Thymus (tissue), 11 donors: Measurements from ENCODE around the gene HOXB9. TPM values are rescaled to one million over a fixed set of nuclear protein-coding genes. Genes with fewer than 3 reads are reported as not detected.

Source experiments
- DNase-seq, 9 donors: peaks; one replicate each; pipeline ENCODE4 v3.0.0-alpha.2; 2013; ENCODE audit warnings: low spot score in 9 of 9, low read depth in 6 of 9, missing footprints in 1 of 9
- H3K27ac ChIP-seq, 2 donors: one replicate each; pipeline ENCODE4 v1.5.1; 2013; ENCODE audit warnings: control low read depth in 1 of 2, low read depth in 1 of 2, low read length in 1 of 2, mild to moderate bottlenecking in 1 of 2, moderate library complexity in 1 of 2
- H3K27me3 ChIP-seq, 2 donors: one replicate each; pipeline ENCODE4 v1.5.1; 2013; ENCODE audit warnings: low read length in 1 of 2; ENCODE audit not compliant: control insufficient read depth in 2 of 2, insufficient read depth in 1 of 2
- H3K36me3 ChIP-seq, 2 donors: one replicate each; pipeline ENCODE4 v1.5.1; 2013; ENCODE audit warnings: low read length in 1 of 2, mild to moderate bottlenecking in 1 of 2, moderate library complexity in 1 of 2; ENCODE audit not compliant: control insufficient read depth in 2 of 2, insufficient read depth in 2 of 2
- H3K4me1 ChIP-seq, 2 donors: one replicate each; pipeline ENCODE4 v1.5.1; 2013; ENCODE audit warnings: low read length in 2 of 2; ENCODE audit not compliant: control insufficient read depth in 2 of 2, insufficient read depth in 2 of 2
- H3K4me3 ChIP-seq, 2 donors: one replicate each; pipeline ENCODE4 v1.5.1; 2013; ENCODE audit warnings: low read length in 2 of 2, control low read depth in 1 of 2, mild to moderate bottlenecking in 1 of 2
- H3K9me3 ChIP-seq, 2 donors: one replicate each; pipeline ENCODE4 v1.5.1; 2013; ENCODE audit warnings: low read length in 1 of 2, mild to moderate bottlenecking in 1 of 2; ENCODE audit not compliant: control insufficient read depth in 2 of 2, insufficient read depth in 1 of 2
- WGBS: extraction: QIAGEN DNeasy Blood & Tissue Kit; methylation state at CpG from one replicate; pipeline ENCODE4 v1.1.7; 2013; 5-methylcytosine and 5-hydroxymethylcytosine counted together
- polyA plus RNA-seq: library from polyadenylated mRNA; stranded (reverse); fragments of 200-250 nt; gene quantifications from one replicate; pipeline ENCODE4 v1.2.3, GENCODE V29; 2013
- total RNA-seq: library from RNA; stranded (reverse); fragments of 120-200 nt; gene quantifications from one replicate; pipeline ENCODE4 v1.2.4, GENCODE V29; 2013
- donor health status: healthy.

Gene HOXB9
- total and polyA plus RNA-seq, 2 donors: 0.05 to 0.27 TPM

DNA sequence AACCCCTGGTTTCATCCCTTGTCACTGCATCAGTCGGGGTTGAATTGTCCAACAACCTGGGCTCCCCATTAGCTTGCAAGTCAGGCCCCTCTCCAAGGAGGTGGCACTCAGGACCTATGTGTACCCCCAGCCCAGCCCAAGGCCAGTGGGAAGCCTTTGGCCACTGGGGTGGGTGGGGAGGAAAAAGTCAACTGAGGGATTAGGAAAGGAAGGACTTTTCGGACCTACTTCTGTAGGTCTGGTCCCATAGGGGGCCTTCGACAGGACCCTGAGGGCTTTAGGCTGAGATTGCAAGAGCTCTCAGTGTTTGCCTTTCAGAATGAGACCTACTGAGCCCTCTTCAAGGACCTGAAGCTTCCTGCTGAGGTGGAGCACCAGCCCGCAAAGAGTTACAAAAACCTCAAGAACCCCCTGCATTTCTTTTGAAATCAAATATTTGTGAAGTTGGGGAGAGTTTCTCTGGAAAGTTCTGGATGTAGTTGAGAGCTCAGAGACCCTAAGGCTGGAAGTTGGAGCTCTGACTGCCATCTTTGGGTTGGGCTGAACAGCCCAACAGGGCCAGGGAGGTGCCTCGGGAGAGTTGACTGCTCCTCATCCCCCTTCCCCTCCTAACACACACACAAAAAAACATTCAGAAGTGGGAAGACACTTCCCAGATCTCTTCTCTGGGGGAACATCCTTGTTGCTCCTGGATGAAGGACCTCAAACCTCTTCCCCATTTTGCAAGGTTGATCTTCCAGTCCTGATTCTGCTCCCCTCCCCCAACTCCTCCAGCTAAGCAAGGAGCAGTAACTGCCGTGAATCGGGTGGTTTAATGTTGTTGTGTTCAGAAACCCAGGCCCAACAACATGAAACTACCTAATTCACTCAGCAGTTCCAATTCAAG lies 5.8 kb upstream of the HOXB9 start:
- 84% methylated on average over 7 of the region's 7 CpGs for WGBS
- peaks cover 78 to 100% of the 10 kb centered on the region in 2 donors for H3K27me3 ChIP-seq

DNA sequence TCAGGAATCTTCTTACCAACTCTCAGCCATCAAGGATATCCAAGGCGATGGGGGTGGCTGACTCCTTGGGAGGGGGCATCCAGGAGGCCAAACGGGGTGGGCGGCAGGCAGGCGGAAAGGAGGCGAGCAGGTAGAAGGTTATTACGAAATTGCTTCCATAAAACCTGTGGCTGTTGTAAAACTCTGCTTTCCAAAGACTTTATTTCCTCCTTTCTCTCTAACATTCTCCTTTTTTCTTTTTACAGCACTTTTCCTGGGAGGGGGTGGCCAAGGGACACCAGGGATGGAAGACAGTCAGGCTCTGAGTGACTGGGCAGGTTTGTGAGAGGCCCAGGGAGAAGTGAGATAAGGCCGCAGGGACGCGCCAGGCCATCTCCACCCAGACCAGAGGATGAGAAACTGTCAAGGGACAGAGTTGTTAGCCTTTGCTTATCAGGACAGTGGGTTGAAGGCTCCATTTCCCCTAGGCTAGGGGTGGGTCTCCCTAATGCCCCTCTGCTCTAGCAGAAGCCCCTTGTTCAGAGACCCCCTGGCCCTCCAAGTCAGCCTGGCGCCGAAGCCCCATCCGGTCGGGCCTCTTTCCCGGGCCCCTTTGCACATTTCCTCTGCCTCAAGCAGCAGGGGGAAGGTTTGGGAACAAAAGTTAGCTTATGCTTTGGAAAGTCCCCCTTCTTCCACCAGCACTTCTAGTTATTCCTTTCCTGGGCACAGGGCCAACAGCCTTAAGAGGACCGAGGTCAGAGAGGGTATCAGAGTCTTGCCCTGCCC lies 5.0 kb upstream of the HOXB9 start:
- no peak for DNase-seq
- WGBS: 82% methylated on average over 15 of the region's 15 CpGs
- Histone ChIP-seq H3K4me3 (no peak overlapping the region), H3K36me3 (no peaks in the 10 kb centered on the region), H3K4me1 (peaks cover 0 to 4% of the 10 kb centered on the region in 2 donors), H3K27ac (no peak overlapping the region), H3K27me3 (peaks cover 78 to 100% of the 10 kb centered on the region in 2 donors), H3K9me3 (peaks cover 0 to 11% of the 10 kb centered on the region in 2 donors)

More for the DNA sequence above, 5.8 kb upstream of the HOXB9 start:
- Histone ChIP-seq H3K27ac (no peak overlapping the region), H3K36me3 (no peaks in the 10 kb centered on the region), H3K9me3 (peaks cover 0 to 7% of the 10 kb centered on the region in 2 donors), H3K4me1 (peaks cover 0 to 8% of the 10 kb centered on the region in 2 donors), H3K4me3 (no peak overlapping the region)
- DNase-seq: no peak

DNA sequence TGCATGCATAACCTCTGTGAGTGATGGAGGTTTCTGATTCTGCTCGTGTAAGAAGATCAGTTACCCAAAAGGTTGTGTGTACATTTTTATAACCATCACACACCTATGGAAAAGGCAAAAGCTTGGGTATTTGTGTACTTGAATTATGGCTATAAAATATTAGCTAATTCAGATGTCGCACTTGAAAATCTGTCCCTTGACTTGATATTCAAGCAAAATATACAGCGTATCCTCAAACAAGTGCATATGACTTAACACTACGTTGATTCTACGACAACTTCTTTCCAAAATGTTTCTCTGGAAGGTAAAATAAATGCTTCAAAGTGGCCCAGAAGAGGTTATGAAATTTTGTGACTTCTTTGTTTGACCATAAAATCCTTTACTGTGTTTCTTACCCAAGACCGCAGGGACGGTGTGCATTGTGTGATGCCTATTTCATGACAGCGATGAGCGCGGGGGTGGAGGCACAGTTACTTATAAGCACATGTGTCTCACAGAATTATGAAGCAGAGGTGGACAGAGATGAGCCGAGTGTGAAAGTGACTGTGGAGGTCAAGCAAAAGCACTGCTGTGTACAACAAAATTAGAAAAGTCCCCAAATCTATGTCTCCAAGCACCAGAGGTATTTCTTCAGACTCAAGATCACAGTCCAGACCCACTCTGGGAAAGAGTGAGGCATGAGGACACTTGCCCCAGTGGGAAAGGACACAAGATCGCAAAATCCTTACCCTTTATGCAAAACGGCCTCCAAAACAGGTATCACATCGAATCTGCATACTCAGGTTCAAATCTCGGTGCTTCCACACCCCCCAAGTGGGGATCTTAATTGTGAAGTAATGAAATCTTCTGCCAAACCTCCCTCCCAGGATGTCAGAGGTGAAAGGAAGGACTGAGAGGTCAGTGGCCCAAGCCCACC lies 4.1 kb upstream of the HOXB9 start:
- Histone ChIP-seq H3K4me3 (no peak overlapping the region), H3K9me3 (peaks cover 0 to 11% of the 10 kb centered on the region in 2 donors), H3K4me1 (peaks cover 0 to 7% of the 10 kb centered on the region in 2 donors), H3K36me3 (no peaks in the 10 kb centered on the region), H3K27ac (no peak overlapping the region), H3K27me3 (peaks cover 78 to 100% of the 10 kb centered on the region in 2 donors)
- 90% methylated on average over 15 of the region's 15 CpGs for WGBS
- DNase-seq: no peak

DNA sequence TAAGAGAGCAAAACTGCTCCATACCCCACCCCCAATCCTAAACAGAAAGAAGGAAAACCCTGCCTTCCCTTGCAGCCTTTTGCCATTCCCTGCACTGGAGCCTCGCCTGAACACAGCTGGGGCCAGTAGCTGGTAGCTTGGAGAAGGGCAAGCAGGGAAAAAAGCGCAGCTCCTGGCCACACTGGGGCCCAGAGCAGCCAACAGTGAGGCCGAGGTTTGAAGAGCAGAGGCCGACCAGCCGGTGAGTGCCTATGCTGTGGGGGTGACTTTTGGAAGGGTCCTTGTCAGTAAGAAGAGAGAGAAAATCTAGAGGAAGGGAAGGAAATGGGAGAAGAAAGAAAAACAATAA lies 3.2 kb upstream of the HOXB9 start:
- no peaks in the 10 kb centered on the region for H3K36me3 ChIP-seq
- DNase-seq: no peak
- 79% methylated on average over 5 of the region's 5 CpGs for WGBS
- no peak overlapping the region for H3K4me3 ChIP-seq
- no peak overlapping the region for H3K27ac ChIP-seq
- peaks cover 79 to 100% of the 10 kb centered on the region in 2 donors for H3K27me3 ChIP-seq
- H3K9me3 ChIP-seq: peaks cover 0 to 16% of the 10 kb centered on the region in 2 donors
- H3K4me1 ChIP-seq: peaks cover 0 to 14% of the 10 kb centered on the region in 2 donors

DNA sequence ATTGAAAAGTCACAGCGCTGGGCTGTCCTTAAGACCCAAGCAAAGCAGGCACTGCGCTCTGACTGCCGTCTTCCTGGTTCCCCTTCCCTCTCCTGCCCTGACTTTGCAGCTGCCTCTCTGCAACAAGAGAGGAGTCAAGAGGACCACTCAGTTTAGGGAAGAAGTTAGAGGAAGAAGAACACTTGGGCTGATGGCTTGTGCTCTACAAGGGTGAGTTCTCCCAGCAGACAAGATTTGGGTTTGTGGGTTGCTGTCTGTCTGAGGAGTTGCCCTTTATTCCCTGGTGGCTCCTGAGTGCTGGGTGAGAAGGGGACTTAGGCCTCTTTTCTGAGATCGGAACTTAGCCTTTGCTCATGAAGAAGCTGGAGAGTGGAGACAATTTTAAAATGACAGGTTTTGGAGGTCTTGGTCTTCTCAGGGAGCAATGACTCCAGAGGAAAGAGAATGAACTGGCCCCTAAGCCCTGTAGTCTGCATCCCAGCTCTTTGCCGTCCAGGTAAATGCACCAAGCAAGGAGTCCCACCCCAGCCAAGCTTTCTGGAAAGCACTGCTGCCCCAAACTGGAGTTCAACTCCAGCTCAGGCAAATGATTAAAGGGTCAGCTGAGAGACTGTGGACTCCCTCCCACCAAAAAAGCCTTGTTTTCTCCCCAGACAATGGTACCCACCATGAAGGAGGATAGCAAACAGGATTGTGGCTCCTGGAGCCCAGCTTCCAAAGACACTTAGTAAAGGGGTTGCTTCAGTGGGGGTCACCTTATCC lies 2.7 kb upstream of the HOXB9 start:
- H3K27me3 ChIP-seq: peaks cover 82 to 100% of the 10 kb centered on the region in 2 donors
- H3K4me3 ChIP-seq: no peak overlapping the region
- 42% methylated on average over 5 of the region's 5 CpGs for WGBS
- DNase-seq: no peak
- peaks cover 0 to 14% of the 10 kb centered on the region in 2 donors for H3K4me1 ChIP-seq
- peaks cover 0 to 13% of the 10 kb centered on the region in 2 donors for H3K9me3 ChIP-seq
- no peaks in the 10 kb centered on the region for H3K36me3 ChIP-seq
- no peak overlapping the region for H3K27ac ChIP-seq

DNA sequence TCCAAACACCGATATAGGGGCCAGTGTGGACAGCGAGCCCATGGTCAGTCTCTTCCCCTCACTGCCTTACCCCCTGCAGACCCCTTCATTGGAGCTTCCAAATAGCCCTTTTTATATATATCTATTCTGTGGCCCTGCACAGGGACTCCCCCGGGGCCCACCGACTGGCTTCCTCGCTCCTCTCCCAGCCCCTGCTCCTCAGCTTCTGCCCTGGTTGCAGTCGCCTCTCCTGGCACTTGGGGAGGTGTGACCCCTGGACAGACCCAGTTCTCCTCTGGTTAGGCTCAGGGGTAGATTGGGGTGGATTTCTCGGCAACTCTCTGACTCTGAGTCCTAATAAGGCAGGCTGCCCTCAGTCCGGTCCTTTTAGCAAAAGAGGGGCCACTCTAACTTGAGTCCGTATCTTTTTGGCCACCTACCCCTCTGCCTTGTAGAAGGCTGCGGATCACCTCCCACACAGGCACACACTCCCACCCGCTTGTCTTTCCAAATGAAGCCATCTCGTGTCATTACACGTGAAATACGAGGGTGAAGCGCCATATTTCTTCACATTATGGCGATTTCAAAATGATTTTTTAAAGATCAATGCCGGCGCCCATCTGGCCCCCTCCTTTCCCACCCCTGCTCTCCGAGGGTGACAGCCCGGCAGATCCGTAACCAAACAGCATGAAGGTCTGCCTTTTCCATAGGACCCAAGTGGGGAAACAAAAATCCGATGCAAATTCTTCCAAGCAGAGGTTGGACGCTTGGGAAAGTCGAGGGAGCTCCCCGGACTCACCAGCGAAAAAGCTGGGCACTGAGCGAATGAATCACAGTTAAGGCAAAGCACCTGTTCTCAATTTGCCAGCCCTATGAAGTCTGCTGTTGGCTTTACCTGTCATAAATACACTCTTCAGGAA lies 1.7 kb upstream of the HOXB9 start:
- Histone ChIP-seq H3K9me3 (peaks cover 0 to 9% of the 10 kb centered on the region in 2 donors), H3K4me1 (peaks cover 0 to 11% of the 10 kb centered on the region in 2 donors), H3K4me3 (no peak overlapping the region), H3K27ac (no peak overlapping the region), H3K36me3 (no peaks in the 10 kb centered on the region), H3K27me3 (peaks cover 82 to 100% of the 10 kb centered on the region in 2 donors)
- WGBS: 75% methylated on average over 27 of the region's 27 CpGs
- DNase-seq: no peak

DNA sequence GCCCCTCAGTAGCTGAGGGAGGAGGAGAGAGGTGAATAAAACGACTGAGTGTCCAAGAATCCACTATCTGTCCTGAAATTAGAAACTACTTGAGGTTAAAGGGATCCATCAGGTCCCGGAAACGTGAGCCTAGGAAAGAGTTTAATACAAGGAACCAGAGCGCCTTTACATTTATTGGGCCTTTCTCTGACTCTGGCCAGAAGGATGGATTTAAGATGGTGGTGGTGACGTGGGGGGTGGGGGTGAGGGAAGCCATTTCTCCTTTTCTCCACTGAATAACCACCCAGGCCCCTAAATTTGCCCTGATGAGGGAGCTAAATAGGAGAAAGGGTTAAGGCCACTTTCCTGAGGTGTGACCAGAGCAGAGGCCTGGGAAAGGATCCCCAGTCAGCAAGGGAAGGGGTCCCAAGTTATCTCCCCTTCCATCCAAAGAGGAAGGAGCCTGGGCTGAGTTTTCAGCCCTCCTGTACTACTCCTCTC lies 1.0 kb upstream of the HOXB9 start:
- no peak for DNase-seq
- no peak overlapping the region for H3K4me3 ChIP-seq
- H3K27ac ChIP-seq: no peak overlapping the region
- H3K4me1 ChIP-seq: peaks cover 0 to 11% of the 10 kb centered on the region in 2 donors
- H3K9me3 ChIP-seq: peaks cover 0 to 9% of the 10 kb centered on the region in 2 donors
- H3K27me3 ChIP-seq: peaks cover 86 to 100% of the 10 kb centered on the region in 2 donors
- WGBS: 53% methylated on average over 5 of the region's 5 CpGs
- no peaks in the 10 kb centered on the region for H3K36me3 ChIP-seq
